ENCODE data around the gene PVR.

PVR gene

DNA sequence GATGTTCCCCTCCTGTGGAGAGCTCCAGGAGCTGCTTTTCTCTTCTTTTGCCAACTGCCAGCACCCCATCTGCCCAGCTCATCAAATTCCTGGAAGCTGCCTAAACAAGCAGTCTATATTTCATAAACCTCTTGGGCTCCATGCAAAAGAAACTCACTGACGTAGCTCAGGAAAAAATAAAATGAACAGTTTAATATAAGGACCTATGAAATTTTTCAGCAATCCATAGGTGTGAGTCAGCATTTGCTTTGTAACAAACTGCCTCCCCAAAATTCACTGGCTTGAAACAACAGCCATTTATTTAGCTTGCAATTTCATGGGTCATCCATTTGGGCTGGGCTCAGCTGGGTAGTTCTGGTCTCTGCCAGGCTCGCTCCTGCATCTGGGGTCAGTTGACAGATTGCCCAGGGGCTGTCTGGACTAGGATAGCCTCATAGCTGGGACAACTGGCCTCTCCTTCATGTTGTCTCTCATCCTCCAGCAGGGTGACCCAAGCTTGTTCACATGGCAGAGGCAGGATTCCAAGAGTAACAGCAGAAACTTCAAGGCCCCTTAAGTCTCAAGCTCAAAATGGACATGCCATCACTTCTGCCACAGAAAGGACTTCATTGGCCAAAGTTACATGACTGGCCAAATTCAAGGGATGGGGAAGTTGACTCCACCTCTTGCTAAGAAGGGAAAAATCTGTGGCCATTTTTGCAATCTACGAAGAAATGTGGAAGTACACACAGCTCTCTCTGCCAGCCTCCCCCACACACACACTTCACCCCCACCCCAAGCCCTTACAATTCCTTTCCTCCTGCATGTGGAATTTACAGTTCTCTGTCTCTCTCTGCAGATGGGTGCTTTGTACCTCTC, 7.9 kb upstream of the PVR start:
- H3K4me2 ChIP-seq (ENCODE audit: insufficient read depth, low read length) = no peak overlapping the region
- no peaks in the 10 kb centered on the region for H4K20me1 ChIP-seq (ENCODE audit: insufficient read depth, low read length)
- no peak overlapping the region for H3K4me3 ChIP-seq (ENCODE audit: low read depth in 1 of 2, low read length in 2 of 2)
- H2AFZ ChIP-seq (ENCODE audit: low read depth, low read length) = no peak overlapping the region
- no peak for DNase-seq
- H3K27ac ChIP-seq (ENCODE audit: low read length) = no peak overlapping the region
- H3K4me1 ChIP-seq (ENCODE audit: insufficient read depth, low read length) = no peaks in the 10 kb centered on the region
- ATAC-seq (ENCODE audit: insufficient read depth, low read depth) = no peak
- no peaks in the 10 kb centered on the region for H3K9me3 ChIP-seq (ENCODE audit: insufficient read depth, low read length, severe bottlenecking)
- no peaks in the 10 kb centered on the region for H3K27me3 ChIP-seq (ENCODE audit: insufficient read depth, low read length, poor library complexity)
- no peaks in the 10 kb centered on the region for H3K79me2 ChIP-seq (ENCODE audit: insufficient read depth, low read length)
- no peak for TF ChIP-seq EZH2 (IDR thresholded peaks at IDR 0.05; ENCODE audit: borderline replicate concordance, low read depth, low read length, severe bottlenecking)
- TF ChIP-seq, protein P1, sequence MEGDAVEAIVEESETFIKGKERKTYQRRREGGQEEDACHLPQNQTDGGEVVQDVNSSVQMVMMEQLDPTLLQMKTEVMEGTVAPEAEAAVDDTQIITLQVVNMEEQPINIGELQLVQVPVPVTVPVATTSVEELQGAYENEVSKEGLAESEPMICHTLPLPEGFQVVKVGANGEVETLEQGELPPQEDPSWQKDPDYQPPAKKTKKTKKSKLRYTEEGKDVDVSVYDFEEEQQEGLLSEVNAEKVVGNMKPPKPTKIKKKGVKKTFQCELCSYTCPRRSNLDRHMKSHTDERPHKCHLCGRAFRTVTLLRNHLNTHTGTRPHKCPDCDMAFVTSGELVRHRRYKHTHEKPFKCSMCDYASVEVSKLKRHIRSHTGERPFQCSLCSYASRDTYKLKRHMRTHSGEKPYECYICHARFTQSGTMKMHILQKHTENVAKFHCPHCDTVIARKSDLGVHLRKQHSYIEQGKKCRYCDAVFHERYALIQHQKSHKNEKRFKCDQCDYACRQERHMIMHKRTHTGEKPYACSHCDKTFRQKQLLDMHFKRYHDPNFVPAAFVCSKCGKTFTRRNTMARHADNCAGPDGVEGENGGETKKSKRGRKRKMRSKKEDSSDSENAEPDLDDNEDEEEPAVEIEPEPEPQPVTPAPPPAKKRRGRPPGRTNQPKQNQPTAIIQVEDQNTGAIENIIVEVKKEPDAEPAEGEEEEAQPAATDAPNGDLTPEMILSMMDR (IDR thresholded peaks at IDR 0.05; ENCODE audit: borderline replicate concordance, extremely low read depth, low read length, poor library complexity, severe bottlenecking) = no peak
- no peaks in the 10 kb centered on the region for H3K36me3 ChIP-seq (ENCODE audit: insufficient read depth, low read length)
- no peak overlapping the region for H3K9ac ChIP-seq (ENCODE audit: low read depth, low read length)

DNA sequence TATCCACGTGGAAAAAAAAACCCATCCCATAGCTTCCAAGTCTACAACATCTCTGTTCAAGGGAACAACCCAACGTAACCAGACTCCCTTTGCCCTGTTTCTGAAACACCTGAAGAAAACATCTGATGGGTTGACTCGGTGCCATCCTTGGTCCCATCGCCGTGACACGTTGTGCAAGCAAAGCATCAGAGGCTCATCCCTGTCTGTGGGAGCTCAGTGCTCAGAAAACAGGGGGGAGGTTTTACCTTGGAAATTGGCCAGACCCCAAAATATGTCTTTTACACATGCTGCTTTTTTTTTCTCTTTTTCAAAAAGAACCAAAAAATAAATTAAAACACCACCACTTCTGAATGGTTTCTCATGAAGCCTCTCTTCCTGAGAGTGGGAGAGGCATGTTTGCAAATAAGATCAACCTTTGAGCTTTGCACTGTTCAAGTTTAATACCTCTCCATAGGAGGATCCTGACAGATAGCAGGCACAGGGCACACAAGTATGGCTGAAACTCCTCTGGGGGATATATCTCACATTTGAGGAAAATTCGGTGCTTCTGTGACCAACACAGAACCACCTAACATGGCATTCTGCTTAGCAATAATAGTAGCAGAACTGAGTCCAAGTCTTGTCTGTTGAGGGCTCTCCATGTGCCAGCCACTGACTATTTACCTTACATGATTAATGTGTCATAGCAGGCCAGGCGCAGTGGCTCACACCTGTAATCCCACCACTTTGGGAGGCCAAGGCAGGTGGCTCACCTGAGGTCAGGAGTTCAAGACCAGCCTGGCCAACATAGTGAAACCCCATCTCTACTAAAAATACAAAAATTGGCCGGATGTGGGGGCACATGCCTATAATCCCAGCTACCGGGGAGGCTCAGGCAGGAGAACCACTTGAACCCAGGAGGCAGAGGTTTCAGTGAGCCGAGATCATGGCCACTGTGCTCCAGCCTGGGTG, 7.0 kb upstream of the PVR start:
- Histone ChIP-seq H3K36me3 (ENCODE audit: insufficient read depth, low read length) (no peaks in the 10 kb centered on the region), H3K9me3 (ENCODE audit: insufficient read depth, low read length, severe bottlenecking) (no peaks in the 10 kb centered on the region), H3K27me3 (ENCODE audit: insufficient read depth, low read length, poor library complexity) (no peaks in the 10 kb centered on the region), H3K4me2 (ENCODE audit: insufficient read depth, low read length) (no peak overlapping the region), H3K27ac (ENCODE audit: low read length) (no peak overlapping the region), H4K20me1 (ENCODE audit: insufficient read depth, low read length) (no peaks in the 10 kb centered on the region), H3K4me3 (ENCODE audit: low read depth in 1 of 2, low read length in 2 of 2) (no peak overlapping the region), H3K4me1 (ENCODE audit: insufficient read depth, low read length) (no peaks in the 10 kb centered on the region), H3K9ac (ENCODE audit: low read depth, low read length) (no peak overlapping the region), H3K79me2 (ENCODE audit: insufficient read depth, low read length) (no peaks in the 10 kb centered on the region), H2AFZ (ENCODE audit: low read depth, low read length) (no peak overlapping the region)
- TF ChIP-seq EZH2 (IDR thresholded peaks at IDR 0.05; ENCODE audit: borderline replicate concordance, low read depth, low read length, severe bottlenecking) = no peak
- TF ChIP-seq, protein P1 (IDR thresholded peaks at IDR 0.05; ENCODE audit: borderline replicate concordance, extremely low read depth, low read length, poor library complexity, severe bottlenecking) = no peak
- ATAC-seq (ENCODE audit: insufficient read depth, low read depth) (no peak), DNase-seq (no peak)

DNA sequence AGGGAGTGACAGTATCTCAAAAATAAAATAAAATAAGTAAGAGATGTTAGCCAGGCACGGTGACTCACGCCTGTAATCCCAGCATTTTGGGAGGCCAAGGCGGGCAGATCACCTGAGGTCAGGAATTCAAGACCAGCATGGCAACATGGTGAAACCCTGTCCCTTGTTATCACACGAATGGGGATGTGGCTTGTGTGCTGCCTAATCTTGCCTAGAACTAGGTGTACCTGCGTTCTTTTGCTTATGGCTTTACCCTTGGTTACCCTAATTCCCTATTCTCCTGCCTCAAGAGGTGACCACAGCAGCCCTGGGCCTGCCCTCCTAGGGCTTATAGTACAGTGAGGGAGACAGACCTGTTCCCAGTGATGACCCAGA, 6.3 kb upstream of the PVR start:
- no peak overlapping the region for H3K4me2 ChIP-seq (ENCODE audit: insufficient read depth, low read length)
- H3K27me3 ChIP-seq (ENCODE audit: insufficient read depth, low read length, poor library complexity) = no peaks in the 10 kb centered on the region
- H3K36me3 ChIP-seq (ENCODE audit: insufficient read depth, low read length) = no peaks in the 10 kb centered on the region
- no peaks in the 10 kb centered on the region for H3K9me3 ChIP-seq (ENCODE audit: insufficient read depth, low read length, severe bottlenecking)
- no peaks in the 10 kb centered on the region for H3K4me1 ChIP-seq (ENCODE audit: insufficient read depth, low read length)
- H4K20me1 ChIP-seq (ENCODE audit: insufficient read depth, low read length) = no peaks in the 10 kb centered on the region
- H3K9ac ChIP-seq (ENCODE audit: low read depth, low read length) = no peak overlapping the region
- TF ChIP-seq, protein P1 (IDR thresholded peaks at IDR 0.05; ENCODE audit: borderline replicate concordance, extremely low read depth, low read length, poor library complexity, severe bottlenecking) = no peak
- no peak for TF ChIP-seq EZH2 (IDR thresholded peaks at IDR 0.05; ENCODE audit: borderline replicate concordance, low read depth, low read length, severe bottlenecking)
- H3K4me3 ChIP-seq (ENCODE audit: low read depth in 1 of 2, low read length in 2 of 2) = no peak overlapping the region
- H2AFZ ChIP-seq (ENCODE audit: low read depth, low read length) = no peak overlapping the region
- no peak for DNase-seq
- H3K27ac ChIP-seq (ENCODE audit: low read length) = no peak overlapping the region
- H3K79me2 ChIP-seq (ENCODE audit: insufficient read depth, low read length) = no peaks in the 10 kb centered on the region
- ATAC-seq (ENCODE audit: insufficient read depth, low read depth) = no peak

All from DND-41 (cell line).